ENCODE data around the gene CD164L2.

CD164L2 gene

DNA sequence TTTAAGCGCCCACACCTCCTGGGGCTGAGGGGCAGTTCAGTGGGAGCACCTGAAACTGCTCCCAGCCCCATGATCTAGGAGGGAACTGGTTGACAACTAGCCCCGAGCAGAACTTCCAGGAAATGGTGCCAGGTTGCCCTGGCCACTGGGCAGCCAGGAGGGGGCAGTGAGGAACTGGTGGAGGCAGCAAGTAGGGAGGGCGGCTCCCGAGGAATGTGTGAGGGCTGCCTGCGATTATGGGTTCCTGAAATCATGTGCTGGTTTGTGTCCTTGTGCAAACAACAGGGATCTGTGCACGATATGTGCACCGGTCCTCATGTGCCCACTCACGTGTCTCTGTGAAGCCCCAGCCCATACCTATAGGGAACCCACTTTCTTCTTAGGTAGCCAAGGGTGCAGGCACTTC, 19.2 kb upstream of the CD164L2 start:
- H3K27ac ChIP-seq (ENCODE audit: low read length, poor library complexity, severe bottlenecking) = peak overlapping the region; percentile 69
- H3K9me3 ChIP-seq (ENCODE audit: control insufficient read depth, low read length) = no peaks in the 10 kb centered on the region
- H2BK5ac ChIP-seq (ENCODE audit: low read depth, low read length, poor library complexity, severe bottlenecking) = no peak overlapping the region
- H2BK15ac ChIP-seq (ENCODE audit: low read depth, poor library complexity, severe bottlenecking) = no peak overlapping the region
- no peak overlapping the region for H3K4me2 ChIP-seq (ENCODE audit: low read length, poor library complexity, severe bottlenecking)
- 83% methylated on average over 8 of the region's 8 CpGs for WGBS
- DNase-seq = peak; percentile 55
- H3K27me3 ChIP-seq (ENCODE audit: control insufficient read depth in 1 of 2, insufficient read depth in 1 of 2, low read length in 2 of 2) = peaks cover 0 to 3% of the 10 kb centered on the region in 2 experiments
- H3K36me3 ChIP-seq (ENCODE audit: control insufficient read depth in 1 of 2, insufficient read depth in 2 of 2, low read depth in 1 of 2, low read length in 2 of 2) = peaks cover 19 to 20% of the 10 kb centered on the region in 2 experiments
- peaks cover 4% of the 10 kb centered on the region for H3K79me1 ChIP-seq (replicated peaks; ENCODE audit: low read length, poor library complexity, severe bottlenecking)
- no peak overlapping the region for H2AFZ ChIP-seq (ENCODE audit: low read depth, low read length)
- no peak overlapping the region for H2BK120ac ChIP-seq (ENCODE audit: low read depth, low read length)
- H3K4ac ChIP-seq (ENCODE audit: low read depth in 1 of 2, low read length in 2 of 2) = no peak overlapping the region
- H2BK12ac ChIP-seq (ENCODE audit: low read length in 2 of 2) = peak overlapping the region; percentile 8 to 23
- H3K14ac ChIP-seq (ENCODE audit: low read length in 2 of 2) = no peak overlapping the region
- H3K4me3 ChIP-seq (ENCODE audit: insufficient read depth in 1 of 2, low read depth in 1 of 2, low read length in 2 of 2) = no peak overlapping the region
- peaks cover 51% of the 10 kb centered on the region for H3K4me1 ChIP-seq (ENCODE audit: control insufficient read depth, insufficient read depth, low read depth, low read length)
- peak overlapping the region; percentile 67 for H3K9ac ChIP-seq (ENCODE audit: low read length)
- H3K18ac ChIP-seq (ENCODE audit: low read depth in 1 of 2, low read length in 2 of 2) = peak overlapping the region; percentile 16 to 71
- H3K23ac ChIP-seq (ENCODE audit: low read length in 2 of 2) = no peak overlapping the region
- peak overlapping the region; percentile 72 for H2AK5ac ChIP-seq (ENCODE audit: low read length, severe bottlenecking)
- H4K91ac ChIP-seq (ENCODE audit: low read length) = peak overlapping the region; percentile 4
- H4K8ac ChIP-seq (ENCODE audit: low read length) = peak overlapping the region; percentile 70

DNA sequence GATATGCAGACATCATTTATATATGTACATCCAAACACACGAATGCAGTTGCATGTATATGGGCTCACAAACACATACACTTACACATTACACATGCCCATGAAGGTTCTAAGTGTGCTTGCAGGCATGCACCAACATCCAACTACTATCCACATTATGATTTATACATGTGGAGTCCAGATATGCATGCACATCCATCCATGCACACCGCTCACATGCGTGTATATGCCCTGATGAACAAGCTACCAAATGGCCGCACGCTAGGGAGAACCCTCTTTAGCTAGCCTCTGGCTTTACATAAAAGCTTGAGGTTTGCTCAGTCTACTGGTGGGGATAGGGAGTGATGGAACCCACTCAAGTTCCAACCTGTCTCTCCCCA, 17.8 kb upstream of the CD164L2 start:
- peaks cover 46% of the 10 kb centered on the region for H3K4me1 ChIP-seq (ENCODE audit: control insufficient read depth, insufficient read depth, low read depth, low read length)
- no peak overlapping the region for H3K14ac ChIP-seq (ENCODE audit: low read length in 2 of 2)
- no peaks in the 10 kb centered on the region for H3K9me3 ChIP-seq (ENCODE audit: control insufficient read depth, low read length)
- H3K27ac ChIP-seq (ENCODE audit: low read length, poor library complexity, severe bottlenecking) = no peak overlapping the region
- no peak overlapping the region for H3K4me2 ChIP-seq (ENCODE audit: low read length, poor library complexity, severe bottlenecking)
- peaks cover 0 to 3% of the 10 kb centered on the region in 2 experiments for H3K27me3 ChIP-seq (ENCODE audit: control insufficient read depth in 1 of 2, insufficient read depth in 1 of 2, low read length in 2 of 2)
- no peak overlapping the region for H3K4me3 ChIP-seq (ENCODE audit: insufficient read depth in 1 of 2, low read depth in 1 of 2, low read length in 2 of 2)
- H3K9ac ChIP-seq (ENCODE audit: low read length) = peak overlapping the region; percentile 17
- no peak overlapping the region for H2AK5ac ChIP-seq (ENCODE audit: low read length, severe bottlenecking)
- no peak overlapping the region for H2BK12ac ChIP-seq (ENCODE audit: low read length in 2 of 2)
- no peak overlapping the region for H2AFZ ChIP-seq (ENCODE audit: low read depth, low read length)
- no peak overlapping the region for H2BK120ac ChIP-seq (ENCODE audit: low read depth, low read length)
- H4K91ac ChIP-seq (ENCODE audit: low read length) = no peak overlapping the region
- H3K4ac ChIP-seq (ENCODE audit: low read depth in 1 of 2, low read length in 2 of 2) = no peak overlapping the region
- no peak overlapping the region for H3K23ac ChIP-seq (ENCODE audit: low read length in 2 of 2)
- H2BK5ac ChIP-seq (ENCODE audit: low read depth, low read length, poor library complexity, severe bottlenecking) = no peak overlapping the region
- no peak overlapping the region for H4K8ac ChIP-seq (ENCODE audit: low read length)
- H3K18ac ChIP-seq (ENCODE audit: low read depth in 1 of 2, low read length in 2 of 2) = no peak overlapping the region
- no peak overlapping the region for H2BK15ac ChIP-seq (ENCODE audit: low read depth, poor library complexity, severe bottlenecking)
- no peak for DNase-seq
- WGBS = 96% methylated on average over 5 of the region's 5 CpGs
- H3K36me3 ChIP-seq (ENCODE audit: control insufficient read depth in 1 of 2, insufficient read depth in 2 of 2, low read depth in 1 of 2, low read length in 2 of 2) = peaks cover 7 to 9% of the 10 kb centered on the region in 2 experiments
- peaks cover 4% of the 10 kb centered on the region for H3K79me1 ChIP-seq (replicated peaks; ENCODE audit: low read length, poor library complexity, severe bottlenecking)

DNA sequence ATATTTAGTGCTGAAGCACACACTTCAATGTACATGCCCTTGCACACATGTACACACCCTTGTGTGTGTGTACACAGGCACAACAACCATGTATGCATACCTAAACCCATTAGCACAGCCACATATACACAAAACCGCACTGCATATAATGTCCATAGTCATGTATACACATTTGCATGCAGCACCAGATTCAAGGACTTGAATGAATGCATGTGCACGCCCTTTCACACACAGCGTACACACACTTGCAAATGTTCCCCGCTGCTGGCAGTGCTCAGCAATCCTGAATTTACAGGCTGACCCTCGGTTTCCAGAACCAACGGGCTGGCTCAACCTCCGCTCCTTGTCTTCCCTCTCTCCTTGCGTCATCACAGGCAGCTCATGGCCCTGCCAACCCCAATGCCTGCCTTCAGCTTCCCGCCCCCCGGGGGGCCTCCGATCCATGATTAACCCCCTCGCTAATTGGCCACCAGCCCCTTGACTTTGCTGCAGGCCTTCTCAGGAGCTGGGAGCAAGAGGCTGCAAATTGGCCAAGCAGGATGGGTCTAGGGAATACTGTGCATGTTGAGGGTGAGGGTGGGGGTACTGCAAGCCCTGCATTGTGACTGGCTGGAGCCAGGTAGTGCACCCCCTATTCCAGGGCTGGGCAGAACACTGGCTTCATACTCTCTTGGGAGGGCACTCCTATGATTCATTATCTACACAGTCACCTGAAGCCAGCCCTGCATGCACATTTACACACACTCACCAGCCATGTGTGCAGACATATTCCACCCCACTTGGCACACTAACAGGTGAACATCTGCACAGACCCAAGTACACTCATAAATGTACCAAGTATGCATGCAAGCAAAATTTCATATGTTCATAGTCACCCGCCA, 17.2 kb upstream of the CD164L2 start:
- peaks cover 7 to 9% of the 10 kb centered on the region in 2 experiments for H3K36me3 ChIP-seq (ENCODE audit: control insufficient read depth in 1 of 2, insufficient read depth in 2 of 2, low read depth in 1 of 2, low read length in 2 of 2)

DNA sequence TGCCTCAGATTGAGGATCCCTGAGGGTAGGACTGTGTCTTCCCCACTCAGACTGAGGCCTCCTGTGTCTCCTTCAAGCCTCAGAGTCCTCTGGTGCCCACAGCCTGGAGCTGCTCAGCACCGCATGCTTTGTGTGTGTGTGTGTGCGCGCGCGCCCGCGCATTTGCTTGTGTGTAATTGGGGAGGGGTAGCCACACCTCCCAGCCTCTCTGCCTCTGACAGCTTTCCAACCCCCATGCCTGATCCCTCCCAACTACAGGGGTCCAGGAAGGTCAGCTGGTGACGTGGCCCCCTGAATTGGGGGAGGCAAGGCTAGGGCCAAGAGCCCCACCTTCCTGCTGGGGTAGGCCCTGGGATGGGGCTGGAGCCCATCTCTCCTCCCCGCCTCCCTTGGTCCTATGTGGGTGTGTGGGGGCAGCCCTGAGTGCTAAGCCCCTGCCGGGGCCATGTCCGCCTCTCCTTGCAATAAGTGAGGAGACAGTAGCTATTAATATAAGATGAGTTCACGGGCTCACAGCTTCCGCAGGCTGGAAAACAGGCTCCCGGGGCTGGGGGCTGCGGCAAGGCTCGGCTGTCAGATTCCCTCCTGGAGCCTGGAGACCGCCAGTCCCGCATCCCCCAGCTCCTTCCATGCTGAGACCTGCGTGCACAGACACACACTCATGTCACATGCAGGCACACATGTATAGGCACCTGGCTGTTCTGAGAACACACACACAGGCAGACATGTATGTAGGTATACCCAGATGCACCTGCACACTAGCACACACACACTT, 16.3 kb upstream of the CD164L2 start:
- H3K4me1 ChIP-seq (ENCODE audit: control insufficient read depth, insufficient read depth, low read depth, low read length) = peaks cover 41% of the 10 kb centered on the region
- H2AFZ ChIP-seq (ENCODE audit: low read depth, low read length) = no peak overlapping the region
- H4K8ac ChIP-seq (ENCODE audit: low read length) = no peak overlapping the region
- peaks cover 6 to 8% of the 10 kb centered on the region in 2 experiments for H3K36me3 ChIP-seq (ENCODE audit: control insufficient read depth in 1 of 2, insufficient read depth in 2 of 2, low read depth in 1 of 2, low read length in 2 of 2)
- H3K27me3 ChIP-seq (ENCODE audit: control insufficient read depth in 1 of 2, insufficient read depth in 1 of 2, low read length in 2 of 2) = peaks cover 0 to 3% of the 10 kb centered on the region in 2 experiments
- WGBS = 90% methylated on average over 13 of the region's 19 CpGs
- H3K23ac ChIP-seq (ENCODE audit: low read length in 2 of 2) = peak overlapping the region in 1 of 2 experiments; percentile 10
- no peak overlapping the region for H2BK120ac ChIP-seq (ENCODE audit: low read depth, low read length)
- H4K91ac ChIP-seq (ENCODE audit: low read length) = peak overlapping the region; percentile 18
- no peak overlapping the region for H3K4me2 ChIP-seq (ENCODE audit: low read length, poor library complexity, severe bottlenecking)
- DNase-seq = no peak
- H2AK5ac ChIP-seq (ENCODE audit: low read length, severe bottlenecking) = peak overlapping the region; percentile 35
- peak overlapping the region; percentile 23 for H2BK15ac ChIP-seq (ENCODE audit: low read depth, poor library complexity, severe bottlenecking)
- peak overlapping the region in 1 of 2 experiments; percentile 62 for H3K14ac ChIP-seq (ENCODE audit: low read length in 2 of 2)
- H2BK5ac ChIP-seq (ENCODE audit: low read depth, low read length, poor library complexity, severe bottlenecking) = no peak overlapping the region
- H2BK12ac ChIP-seq (ENCODE audit: low read length in 2 of 2) = no peak overlapping the region
- H3K9me3 ChIP-seq (ENCODE audit: control insufficient read depth, low read length) = no peaks in the 10 kb centered on the region
- H3K18ac ChIP-seq (ENCODE audit: low read depth in 1 of 2, low read length in 2 of 2) = peak overlapping the region in 1 of 2 experiments; percentile 46
- no peak overlapping the region for H3K27ac ChIP-seq (ENCODE audit: low read length, poor library complexity, severe bottlenecking)
- no peak overlapping the region for H3K4ac ChIP-seq (ENCODE audit: low read depth in 1 of 2, low read length in 2 of 2)
- peak overlapping the region; percentile 66 for H3K9ac ChIP-seq (ENCODE audit: low read length)
- H3K79me1 ChIP-seq (replicated peaks; ENCODE audit: low read length, poor library complexity, severe bottlenecking) = peaks cover 6% of the 10 kb centered on the region
- no peak overlapping the region for H3K4me3 ChIP-seq (ENCODE audit: insufficient read depth in 1 of 2, low read depth in 1 of 2, low read length in 2 of 2)

More for the DNA sequence above, 17.2 kb upstream of the CD164L2 start:
- H3K4me1 ChIP-seq (ENCODE audit: control insufficient read depth, insufficient read depth, low read depth, low read length) = peaks cover 47% of the 10 kb centered on the region
- H3K4me2 ChIP-seq (ENCODE audit: low read length, poor library complexity, severe bottlenecking) = no peak overlapping the region
- H3K18ac ChIP-seq (ENCODE audit: low read depth in 1 of 2, low read length in 2 of 2) = peak overlapping the region in 1 of 2 experiments; percentile 46
- no peak overlapping the region for H3K9ac ChIP-seq (ENCODE audit: low read length)
- no peaks in the 10 kb centered on the region for H3K9me3 ChIP-seq (ENCODE audit: control insufficient read depth, low read length)
- peaks cover 4% of the 10 kb centered on the region for H3K79me1 ChIP-seq (replicated peaks; ENCODE audit: low read length, poor library complexity, severe bottlenecking)
- no peak overlapping the region for H2BK5ac ChIP-seq (ENCODE audit: low read depth, low read length, poor library complexity, severe bottlenecking)
- H4K91ac ChIP-seq (ENCODE audit: low read length) = no peak overlapping the region
- H3K23ac ChIP-seq (ENCODE audit: low read length in 2 of 2) = peak overlapping the region in 1 of 2 experiments; percentile 10
- no peak overlapping the region for H2AK5ac ChIP-seq (ENCODE audit: low read length, severe bottlenecking)
- no peak overlapping the region for H2AFZ ChIP-seq (ENCODE audit: low read depth, low read length)
- no peak overlapping the region for H3K27ac ChIP-seq (ENCODE audit: low read length, poor library complexity, severe bottlenecking)
- H2BK120ac ChIP-seq (ENCODE audit: low read depth, low read length) = no peak overlapping the region
- H2BK15ac ChIP-seq (ENCODE audit: low read depth, poor library complexity, severe bottlenecking) = no peak overlapping the region
- WGBS = 89% methylated on average over 13 of the region's 13 CpGs
- H3K4me3 ChIP-seq (ENCODE audit: insufficient read depth in 1 of 2, low read depth in 1 of 2, low read length in 2 of 2) = no peak overlapping the region
- no peak overlapping the region for H3K14ac ChIP-seq (ENCODE audit: low read length in 2 of 2)
- H4K8ac ChIP-seq (ENCODE audit: low read length) = no peak overlapping the region
- H3K4ac ChIP-seq (ENCODE audit: low read depth in 1 of 2, low read length in 2 of 2) = no peak overlapping the region
- no peak for DNase-seq
- H2BK12ac ChIP-seq (ENCODE audit: low read length in 2 of 2) = no peak overlapping the region
- H3K27me3 ChIP-seq (ENCODE audit: control insufficient read depth in 1 of 2, insufficient read depth in 1 of 2, low read length in 2 of 2) = peaks cover 0 to 3% of the 10 kb centered on the region in 2 experiments

Measured in mesenchymal stem cell (in vitro differentiated cells and primary cell).